GM10266 (cell line): ENCODE data around the gene RHBDD2.

ENCODE experiments used
- DNase-seq: peaks from one replicate; pipeline ENCODE4 v3.0.0; 2012; ENCODE audit errors: extremely low spot score
- CTCF ChIP-seq: IDR thresholded peaks from 2 replicates; pipeline ENCODE4 v1.5.1; 2012; ENCODE audit warnings: mild to moderate bottlenecking, low read depth; ENCODE audit not compliant: control insufficient read depth, insufficient read depth; ENCODE audit errors: missing control alignments

RHBDD2 gene

GRCh38 chr7:75913437-75913836, 34.6 kb downstream of the RHBDD2 start:
- no peak for TF ChIP-seq CTCF
- no peak for DNase-seq

- no peak for DNase-seq
- no peak for TF ChIP-seq CTCF
Observed at GRCh38 chr7:75914169-75914654, 35.4 kb downstream of the RHBDD2 start.

GRCh38 chr7:75914655-75915415, 36.0 kb downstream of the RHBDD2 start, which contains the start of gene POR:
POR (plus strand) TSS chr7:75915155; CDS start chr7:75954002, 38,847 bp downstream.
- TF ChIP-seq CTCF, result no peak
- peak; percentile 96 for DNase-seq

GRCh38 chr7:75915416-75916156, 36.8 kb downstream of the RHBDD2 start:
- DNase-seq, result peak; percentile 48
- no peak for TF ChIP-seq CTCF

- no peak for TF ChIP-seq CTCF
- DNase-seq, result no peak
Observed at GRCh38 chr7:75916259-75916658, 37.4 kb downstream of the RHBDD2 start.

GRCh38 chr7:75916685-75917634, 38.1 kb downstream of the RHBDD2 start:
- no peak for TF ChIP-seq CTCF
- DNase-seq, result no peak
